AG04450 (cell line): Measurements from ENCODE around the gene PTPN3. TPM values are rescaled to one million over a fixed set of nuclear protein-coding genes. Genes with fewer than 3 reads are reported as not detected.

ENCODE experiments used
- CTCF ChIA-PET: fragments of 300-600, 350-600 bp; formaldehyde crosslinking; extraction: SDS; loops from one replicate; lab custom pipeline; 2022; ENCODE audit warnings: antibody characterized with exemption, inconsistent platforms; lab: Charles Lee
- POLR2A ChIA-PET: fragments of 350-600 bp; formaldehyde crosslinking; extraction: SDS; loops from one replicate; lab custom pipeline; 2021; ENCODE audit warnings: antibody characterized with exemption, inconsistent platforms; lab: Yijun Ruan, JAX
- DNase-seq: peaks from one replicate; pipeline ENCODE4 v3.0.0-alpha.2; 2011; ENCODE audit warnings: low read depth, low spot score
- H3K27ac ChIP-seq: one replicate; pipeline ENCODE4 v1.5.1; 2012; ENCODE audit warnings: low read depth, low read length, control low read depth
- H3K27me3 ChIP-seq: one replicate; pipeline ENCODE4 v1.6.0; 2012; ENCODE audit warnings: low read length; ENCODE audit not compliant: control insufficient read depth, insufficient read depth
- H3K4me3 ChIP-seq: 2 replicates; pipeline ENCODE4 v1.5.1; 2011; ENCODE audit warnings: mild to moderate bottlenecking, low read depth, low read length, control low read depth
- H3K9me3 ChIP-seq: 2 replicates; pipeline ENCODE4 v1.5.1; 2012; ENCODE audit warnings: low read length; ENCODE audit not compliant: control insufficient read depth, insufficient read depth
- polyA plus RNA-seq: library from polyadenylated mRNA; depleted of rRNA; stranded (reverse); fragments of >200 nt; gene quantifications from 2 replicates; pipeline ENCODE4 v1.2.3, GENCODE V29; 2011
- TF ChIP-seq, protein P1 (sequence below): IDR thresholded peaks from 2 replicates; pipeline ENCODE4 v1.5.1; 2011; ENCODE audit warnings: low read depth, low read length, control low read depth, inconsistent platforms

Gene PTPN3
- polyA plus RNA-seq, 1 experiment = 1.4 TPM

DNA sequence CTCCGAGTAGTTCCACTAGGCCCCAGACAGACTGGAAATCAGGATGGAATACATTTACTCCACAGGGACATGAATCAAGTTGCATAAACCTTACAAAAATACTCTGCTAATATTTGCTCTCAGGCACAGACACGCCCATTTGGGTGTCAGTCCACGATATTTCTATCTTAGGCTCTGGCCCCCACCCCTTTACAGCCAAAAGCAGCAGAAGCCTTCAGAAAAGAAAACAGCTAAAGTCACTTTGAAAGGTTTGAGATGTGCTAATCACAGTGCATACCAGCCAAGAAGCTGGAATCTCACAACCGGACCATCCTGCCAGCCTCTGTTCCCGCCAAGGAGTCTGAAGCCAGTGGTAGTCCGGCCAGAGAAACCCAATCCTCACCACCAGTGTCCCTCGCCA lies 22.6 kb downstream of the PTPN3 start:
- POLR2A ChIA-PET = no interaction called here
- CTCF ChIA-PET = interaction anchor here (0.6 to 1.8 kb wide), 3 partner anchors 26 to 44 kb away, joined by 3 to 9 read pairs (median 4); no protein-coding TSS in a partner anchor
- Histone ChIP-seq H3K27ac (no peak overlapping the region), H3K27me3 (no peaks in the 10 kb centered on the region), H3K4me3 (no peak overlapping the region), H3K9me3 (no peaks in the 10 kb centered on the region)
- TF ChIP-seq, protein P1, sequence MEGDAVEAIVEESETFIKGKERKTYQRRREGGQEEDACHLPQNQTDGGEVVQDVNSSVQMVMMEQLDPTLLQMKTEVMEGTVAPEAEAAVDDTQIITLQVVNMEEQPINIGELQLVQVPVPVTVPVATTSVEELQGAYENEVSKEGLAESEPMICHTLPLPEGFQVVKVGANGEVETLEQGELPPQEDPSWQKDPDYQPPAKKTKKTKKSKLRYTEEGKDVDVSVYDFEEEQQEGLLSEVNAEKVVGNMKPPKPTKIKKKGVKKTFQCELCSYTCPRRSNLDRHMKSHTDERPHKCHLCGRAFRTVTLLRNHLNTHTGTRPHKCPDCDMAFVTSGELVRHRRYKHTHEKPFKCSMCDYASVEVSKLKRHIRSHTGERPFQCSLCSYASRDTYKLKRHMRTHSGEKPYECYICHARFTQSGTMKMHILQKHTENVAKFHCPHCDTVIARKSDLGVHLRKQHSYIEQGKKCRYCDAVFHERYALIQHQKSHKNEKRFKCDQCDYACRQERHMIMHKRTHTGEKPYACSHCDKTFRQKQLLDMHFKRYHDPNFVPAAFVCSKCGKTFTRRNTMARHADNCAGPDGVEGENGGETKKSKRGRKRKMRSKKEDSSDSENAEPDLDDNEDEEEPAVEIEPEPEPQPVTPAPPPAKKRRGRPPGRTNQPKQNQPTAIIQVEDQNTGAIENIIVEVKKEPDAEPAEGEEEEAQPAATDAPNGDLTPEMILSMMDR = no peak
- no peak for DNase-seq

DNA sequence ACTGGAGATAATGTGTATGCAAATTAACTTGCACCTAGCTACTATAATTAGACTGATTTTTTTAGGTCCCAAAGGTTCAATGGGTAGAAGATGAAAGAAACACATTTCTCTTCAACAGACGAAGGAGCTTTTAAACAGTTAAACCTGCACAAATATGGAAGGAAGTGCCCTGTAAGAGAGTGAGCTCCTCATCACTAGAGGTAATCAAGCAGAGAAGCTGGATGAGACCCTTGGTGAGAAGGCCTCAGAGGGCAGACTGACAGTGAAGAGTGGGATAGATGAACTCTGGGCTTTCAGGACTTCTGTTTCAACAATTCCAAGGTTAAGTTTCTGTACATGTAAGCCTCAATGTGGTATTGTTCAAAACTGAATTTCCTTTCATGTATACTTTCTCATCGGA lies 23.2 kb downstream of the PTPN3 start:
- POLR2A ChIA-PET = no interaction called here
- no peak for DNase-seq
- H3K9me3 ChIP-seq = no peaks in the 10 kb centered on the region
- H3K4me3 ChIP-seq = no peak overlapping the region
- TF ChIP-seq, protein P1 = no peak
- no peak overlapping the region for H3K27ac ChIP-seq
- H3K27me3 ChIP-seq = no peaks in the 10 kb centered on the region
- CTCF ChIA-PET = interaction anchor here (0.6 to 1.8 kb wide), 4 partner anchors 10 to 45 kb away, joined by 3 to 9 read pairs (median 6); no protein-coding TSS in a partner anchor

DNA sequence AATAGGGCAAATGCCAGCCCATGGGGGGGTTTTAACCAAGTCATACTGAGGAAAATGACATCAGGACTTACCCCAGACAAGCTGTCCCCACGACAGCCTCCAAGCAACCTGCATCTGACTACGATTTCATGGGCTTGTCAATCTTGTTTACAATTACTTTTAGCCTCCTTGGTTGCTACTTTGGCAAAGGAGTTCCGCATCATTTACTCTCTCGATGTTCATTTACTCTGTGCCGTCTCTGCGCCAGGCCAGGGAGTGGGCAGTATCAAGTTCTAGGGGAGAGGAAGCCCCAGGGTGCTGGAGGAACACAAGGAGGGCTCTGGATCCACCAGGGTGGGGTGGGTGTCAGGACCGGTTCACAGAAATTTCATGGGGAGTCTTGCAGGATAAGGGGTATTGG lies 23.9 kb downstream of the PTPN3 start:
- Histone ChIP-seq H3K27ac (no peak overlapping the region), H3K27me3 (no peaks in the 10 kb centered on the region), H3K9me3 (no peaks in the 10 kb centered on the region), H3K4me3 (no peak overlapping the region)
- ChIA-PET POLR2A (no interaction called here), CTCF (interaction anchor here (0.6 to 1.8 kb wide), 2 partner anchors 9 to 34 kb away, joined by 7 to 9 read pairs; no protein-coding TSS in a partner anchor)
- TF ChIP-seq, protein P1 = no peak
- DNase-seq = no peak

DNA sequence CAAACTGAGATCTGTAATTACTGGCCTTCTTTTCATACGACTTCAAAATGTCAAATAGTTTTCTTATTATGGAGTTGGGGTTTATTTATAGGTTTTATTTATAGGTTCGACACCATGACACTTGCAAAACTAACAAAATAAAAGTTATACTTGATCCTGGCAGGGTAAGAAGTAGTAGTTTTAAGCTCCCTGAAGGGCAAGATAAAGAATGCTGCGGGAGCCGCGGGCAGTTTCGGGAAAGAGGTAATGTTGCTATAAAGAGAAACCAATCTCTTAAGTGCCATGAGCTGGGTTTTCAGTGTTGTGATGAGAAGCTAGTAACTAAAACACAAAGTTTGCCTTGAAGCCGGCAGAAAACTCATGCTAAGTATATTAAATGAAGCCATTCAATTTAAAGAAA lies 24.8 kb downstream of the PTPN3 start:
- TF ChIP-seq, protein P1 = no peak
- CTCF ChIA-PET = interaction anchor here (1.1 kb wide), 1 partner anchor 33 kb away, joined by 4 read pairs; no protein-coding TSS in a partner anchor
- DNase-seq = no peak
- no peak overlapping the region for H3K27ac ChIP-seq
- H3K27me3 ChIP-seq = no peaks in the 10 kb centered on the region
- POLR2A ChIA-PET = no interaction called here
- H3K9me3 ChIP-seq = no peaks in the 10 kb centered on the region
- no peak overlapping the region for H3K4me3 ChIP-seq

DNA sequence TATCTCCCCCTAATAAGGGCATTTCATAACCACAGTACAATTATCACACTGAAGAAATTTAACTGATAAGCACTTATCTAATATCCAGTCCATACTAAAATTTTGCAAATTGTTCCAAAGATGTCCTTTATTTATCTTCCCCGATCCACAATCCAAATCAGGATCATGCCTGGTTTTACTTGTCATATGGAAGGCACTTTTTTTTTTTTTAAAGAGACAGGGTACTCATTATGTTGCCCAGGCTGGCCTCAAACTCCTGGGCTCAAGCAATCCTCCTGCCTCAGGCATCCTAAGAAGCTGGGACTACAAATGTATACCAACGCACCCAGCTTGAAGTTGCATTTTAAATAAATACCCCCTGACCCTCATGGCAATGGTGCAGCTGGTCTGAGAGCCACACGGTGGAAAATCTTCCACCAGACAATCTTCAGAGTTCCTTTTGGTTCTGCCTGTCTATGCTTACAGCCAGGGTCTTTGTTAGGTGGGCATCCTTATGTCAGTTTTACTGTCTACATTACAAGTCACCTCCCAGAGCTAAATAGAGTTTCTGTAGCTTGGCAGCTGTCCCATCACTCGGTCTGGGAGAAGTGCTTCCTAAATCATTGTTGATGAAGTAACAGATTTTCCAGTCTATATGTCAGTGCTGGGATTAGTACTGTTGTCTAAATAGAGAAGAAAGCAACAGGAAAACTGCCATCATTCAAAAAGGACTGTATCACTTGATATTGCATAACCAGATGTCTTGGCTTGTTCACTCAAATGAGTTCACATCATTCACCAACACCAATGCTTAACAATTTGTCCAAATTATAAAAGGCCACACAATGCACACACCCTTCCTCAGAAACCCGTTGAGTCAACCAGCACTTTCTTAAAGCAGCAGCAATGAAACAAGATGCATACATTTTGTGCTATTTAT lies 26.4 kb downstream of the PTPN3 start:
- CTCF ChIA-PET = interaction anchor here (0.7 to 6.1 kb wide), 7 partner anchors 14 to 881 kb away, joined by 3 to 133 read pairs (median 8); no protein-coding TSS in a partner anchor
- TF ChIP-seq, protein P1 = no peak
- Histone ChIP-seq H3K4me3 (no peak overlapping the region), H3K27ac (no peak overlapping the region), H3K27me3 (no peaks in the 10 kb centered on the region), H3K9me3 (no peaks in the 10 kb centered on the region)
- no peak for DNase-seq
- POLR2A ChIA-PET = no interaction called here
